CD14-positive monocyte (primary cell): ENCODE results near the gene DENND6A. TPM values are rescaled to one million over a fixed set of nuclear protein-coding genes. Genes with fewer than 3 reads are reported as not detected.
A peak's percentile ranks its signal among the peaks of the same experiment; 100 is the strongest.

Source experiments
- DNase-seq, 3 donors: peaks; one replicate each; pipeline ENCODE4 v3.0.0-alpha.2; 2011 to 2022
- H2AFZ ChIP-seq: 2 replicates; pipeline ENCODE4 v1.6.0; 2012; ENCODE audit warnings: mild to moderate bottlenecking, low read depth, low read length, inconsistent platforms; ENCODE audit not compliant: insufficient read depth, poor library complexity, severe bottlenecking
- H3K27ac ChIP-seq, 2 donors: 1 replicate in 1 of 2; 2 replicates in 1 of 2; pipeline ENCODE4 v1.5.1; 2012 to 2013; ENCODE audit warnings: low read length in 2 of 2, control low read depth in 1 of 2, inconsistent platforms in 1 of 2, low read depth in 1 of 2, mild to moderate bottlenecking in 1 of 2
- H3K27me3 ChIP-seq, 2 donors: one replicate each; pipeline versions ENCODE4 v1.6.0 to v1.6.1; 2011 to 2013; ENCODE audit warnings: low read length in 2 of 2; ENCODE audit not compliant: control insufficient read depth in 2 of 2, insufficient read depth in 2 of 2
- H3K36me3 ChIP-seq, 2 donors: replicated peaks in 1 of 2; 1 replicate in 1 of 2; 2 replicates in 1 of 2; pipeline versions ENCODE4 v1.5.1 to v1.6.1; 2012 to 2013; ENCODE audit warnings: low read length in 2 of 2, control low read depth in 1 of 2, inconsistent platforms in 1 of 2, mild to moderate bottlenecking in 1 of 2; ENCODE audit not compliant: insufficient read depth in 2 of 2, control insufficient read depth in 1 of 2
- H3K4me1 ChIP-seq, 2 donors: 1 replicate in 1 of 2; 2 replicates in 1 of 2; pipeline versions ENCODE4 v1.5.1 to v1.6.1; 2012 to 2013; ENCODE audit warnings: low read length in 2 of 2, control low read depth in 1 of 2, inconsistent platforms in 1 of 2, mild to moderate bottlenecking in 1 of 2, moderate library complexity in 1 of 2; ENCODE audit not compliant: insufficient read depth in 2 of 2, control insufficient read depth in 1 of 2
- H3K4me2 ChIP-seq: replicated peaks from 2 replicates; pipeline ENCODE3; 2012; ENCODE audit warnings: low read length, moderate library complexity, mild to moderate bottlenecking; ENCODE audit not compliant: poor library complexity, severe bottlenecking; ENCODE audit errors: extremely low read depth
- H3K4me3 ChIP-seq, 3 experiments: fragments of 200-600 bp in 1 of 3; sonication (generic) in 1 of 3; replicated peaks in 1 of 3; 1 replicate in 2 of 3; 2 replicates in 1 of 3; pipeline ENCODE4 v1.5.1; 2011 to 2013; ENCODE audit warnings: low read length in 3 of 3, mild to moderate bottlenecking in 3 of 3, control low read depth in 2 of 3, low read depth in 2 of 3, inconsistent platforms in 1 of 3, moderate library complexity in 1 of 3
- H3K79me2 ChIP-seq: 2 replicates; pipeline ENCODE4 v1.6.0; 2012; ENCODE audit warnings: mild to moderate bottlenecking, control low read depth, inconsistent platforms, low read length, moderate library complexity; ENCODE audit not compliant: insufficient read depth
- H3K9ac ChIP-seq: 2 replicates; pipeline ENCODE4 v1.6.0; 2017; ENCODE audit warnings: low read length, mild to moderate bottlenecking; ENCODE audit not compliant: insufficient read depth, poor library complexity, severe bottlenecking
- H3K9me3 ChIP-seq, 2 donors: replicated peaks in 1 of 2; 1 replicate in 1 of 2; 2 replicates in 1 of 2; pipeline versions ENCODE4 v1.5.1 to v1.6.1; 2012 to 2013; ENCODE audit warnings: low read length in 2 of 2, control low read depth in 1 of 2; ENCODE audit not compliant: control insufficient read depth in 1 of 2, insufficient read depth in 1 of 2
- H4K20me1 ChIP-seq: 2 replicates; pipeline ENCODE4 v1.6.0; 2012; ENCODE audit warnings: mild to moderate bottlenecking, low read length, control low read depth, moderate library complexity; ENCODE audit not compliant: insufficient read depth
- H3K27ac Mint-ChIP-seq, 7 donors: one replicate each; pipeline ENCODE4 v1.8.0; 2020; ENCODE audit warnings: mild to moderate bottlenecking in 7 of 7, mixed read lengths in 7 of 7, moderate library complexity in 6 of 7, inconsistent platforms in 2 of 7
- H3K27me3 Mint-ChIP-seq, 3 donors: one replicate each; pipeline ENCODE4 v1.8.0; 2021 to 2022; ENCODE audit warnings: low read depth in 3 of 3, mild to moderate bottlenecking in 3 of 3, mixed read lengths in 3 of 3, moderate library complexity in 3 of 3, inconsistent platforms in 1 of 3
- H3K36me3 Mint-ChIP-seq, 2 donors: one replicate each; pipeline ENCODE4 v1.8.0; 2020; ENCODE audit warnings: mixed read lengths in 2 of 2, inconsistent platforms in 1 of 2, mild to moderate bottlenecking in 1 of 2
- H3K4me1 Mint-ChIP-seq: one replicate; pipeline ENCODE4 v1.8.0; 2020; ENCODE audit warnings: mild to moderate bottlenecking, mixed read lengths
- H3K4me3 Mint-ChIP-seq, 2 donors: one replicate each; pipeline ENCODE4 v1.8.0; 2020; ENCODE audit warnings: mild to moderate bottlenecking in 2 of 2, mixed read lengths in 2 of 2, moderate library complexity in 1 of 2
- H3K9me3 Mint-ChIP-seq, 7 donors: one replicate each; pipeline ENCODE4 v1.8.0; 2020 to 2022; ENCODE audit warnings: mixed read lengths in 7 of 7, mild to moderate bottlenecking in 6 of 7, moderate library complexity in 6 of 7, inconsistent platforms in 2 of 7
- CTCF ChIP-seq: fragments of 200-600 bp; IDR thresholded peaks from one replicate; pipeline ENCODE4 v1.8.0; 2022; ENCODE audit warnings: antibody characterized with exemption, mild to moderate bottlenecking
- WGBS: methylation state at CpG from one replicate; pipeline ENCODE4 v1.1.5; 2013; ENCODE audit warnings: missing lambda C conversion rate; ENCODE audit not compliant: insufficient coverage; 5-methylcytosine and 5-hydroxymethylcytosine counted together
- intact Hi-C, 2 donors: fragments of 100-400 bp; cut with micrococcal nuclease; formaldehyde crosslinking; loops; one replicate each; pipeline versions ENCODE4 v1.15.0 to v1.15.1; 2023
- polyA plus RNA-seq, 3 donors: library from polyadenylated mRNA; depleted of rRNA in 1 of 3; unstranded in 2 of 3; stranded (reverse) in 1 of 3; fragments of 300-500 nt in 2 of 3; fragments of >200 nt in 1 of 3; fragmentation: Illumina TruSeq in 2 of 3; gene quantifications; 1 replicate in 2 of 3; 2 replicates in 1 of 3; pipeline ENCODE4 v1.2.3, GENCODE V29; 2012 to 2021

The DENND6A gene
- polyA plus RNA-seq, 3 donors: 10.8 to 20.8 (median 15.4) TPM

- Histone ChIP-seq H3K4me1 (peaks cover 20 to 31% of the 10 kb centered on the region in 2 donors), H3K27ac (peak within 1 kb of the TSS; percentile 99), H3K4me2 (peak within 1 kb of the TSS; percentile 88), H3K79me2 (peaks cover 59% of the 10 kb centered on the region), H3K4me3 (peak within 1 kb of the TSS; percentile 79 to 97 (median 87)), H3K9me3 (no peaks in the 10 kb centered on the region), H3K36me3 (peaks cover 0 to 7% of the 10 kb centered on the region in 2 donors), H2AFZ (peak within 1 kb of the TSS; percentile 70), H4K20me1 (peaks cover 46% of the 10 kb centered on the region), H3K27me3 (no peaks in the 10 kb centered on the region), H3K9ac (peak within 1 kb of the TSS; percentile 96)
- WGBS: 0% methylated on average over 55 of the region's 67 CpGs
- Mint-ChIP-seq H3K27ac (peak within 1 kb of the TSS; percentile 99 to 100 (median 100)), H3K4me3 (peak within 1 kb of the TSS; percentile 99), H3K4me1 (peaks cover 37% of the 10 kb centered on the region), H3K9me3 (peaks cover 0 to 2% (median 0%) of the 10 kb centered on the region in 7 donors), H3K36me3 (peaks cover 20 to 33% of the 10 kb centered on the region in 2 donors), H3K27me3 (no peaks in the 10 kb centered on the region)
- peak; percentile 98 to 100 (median 100) for DNase-seq
- TF ChIP-seq CTCF: peak; percentile 28
- intact Hi-C loops: loop anchor here (2.0 to 10.0 kb wide), 7 partner anchors 40 to 160 kb away; partner anchors contain the start of genes DENND6A (in 2 of the 2), PDE12 (in 2 of the 2) and SLMAP (in 2 of the 2)
Observed at GRCh38 chr3:57597127-57597923, 95.6 kb downstream of the DENND6A start, which contains the start of gene ARF4. Gene ARF4, minus strand, starts transcription at chr3:57597344. Its CDS starts 204 bp downstream, at chr3:57597140.

- WGBS: 1% methylated on average over 22 of the region's 31 CpGs
Observed at GRCh38 chr3:57596495-57597126, 96.3 kb downstream of the DENND6A start.

More at GRCh38 chr3:57596495-57597126, 96.3 kb downstream of the DENND6A start:
- peaks cover 0 to 2% (median 0%) of the 10 kb centered on the region in 7 donors for H3K9me3 Mint-ChIP-seq
- Histone ChIP-seq H4K20me1 (peaks cover 53% of the 10 kb centered on the region), H3K27ac (peak overlapping the region; percentile 99), H3K36me3 (peaks cover 0 to 11% of the 10 kb centered on the region in 2 donors), H3K9ac (peak overlapping the region; percentile 96), H2AFZ (peak overlapping the region; percentile 3), H3K4me2 (peak overlapping the region; percentile 88), H3K9me3 (no peaks in the 10 kb centered on the region), H3K27me3 (no peaks in the 10 kb centered on the region), H3K4me1 (peaks cover 20 to 31% of the 10 kb centered on the region in 2 donors), H3K79me2 (peaks cover 66% of the 10 kb centered on the region), H3K4me3 (peak overlapping the region; percentile 79 to 97 (median 87))
- H3K4me3 Mint-ChIP-seq: peak overlapping the region; percentile 99
- DNase-seq: peak; percentile 76 to 77 (median 77)
- peaks cover 38% of the 10 kb centered on the region for H3K4me1 Mint-ChIP-seq
- peak overlapping the region; percentile 99 to 100 (median 100) for H3K27ac Mint-ChIP-seq
- intact Hi-C loops: loop anchor here (2.0 to 10.0 kb wide), 7 partner anchors 39 to 161 kb away; partner anchors contain the start of genes DENND6A (in 2 of the 2), PDE12 (in 2 of the 2) and SLMAP (in 2 of the 2)
- H3K27me3 Mint-ChIP-seq: no peaks in the 10 kb centered on the region
- no peak for TF ChIP-seq CTCF
- H3K36me3 Mint-ChIP-seq: peaks cover 20 to 30% of the 10 kb centered on the region in 2 donors
